A172 (cell line): Measurements from ENCODE around the gene MAP3K7CL. TPM values are rescaled to one million over a fixed set of nuclear protein-coding genes. Genes with fewer than 3 reads are reported as not detected.

Experiments
- DNase-seq: peaks from one replicate; pipeline ENCODE4 v3.0.0-alpha.2; 2015; ENCODE audit warnings: low spot score
- total RNA-seq: library from RNA; depleted of rRNA; stranded (reverse); fragments of >200 nt; shearing (Covaris generic); gene quantifications from 2 replicates; pipeline ENCODE4 v1.2.3, GENCODE V29; 2014

Gene MAP3K7CL
- total RNA-seq, 1 experiment from 2014 or later, result 19.4 TPM

- no peak for DNase-seq
Measured at GRCh38 chr21:29133241-29133640, 2.8 kb downstream of the MAP3K7CL start.

- no peak for DNase-seq
Measured at GRCh38 chr21:29133796-29134195, 3.4 kb downstream of the MAP3K7CL start.

- DNase-seq, result no peak
Measured at GRCh38 chr21:29135481-29135880, 5.0 kb downstream of the MAP3K7CL start.

GRCh38 chr21:29136033-29136432 lies 5.6 kb downstream of the MAP3K7CL start:
- DNase-seq, result no peak

GRCh38 chr21:29144736-29145353 lies 14.4 kb downstream of the MAP3K7CL start:
- no peak for DNase-seq

- peak; percentile 97 for DNase-seq
Measured at GRCh38 chr21:29145354-29145782, 14.9 kb downstream of the MAP3K7CL start.

- DNase-seq, result no peak
Measured at GRCh38 chr21:29145852-29146453, 15.5 kb downstream of the MAP3K7CL start.

- no peak for DNase-seq
Measured at GRCh38 chr21:29146726-29147125, 16.3 kb downstream of the MAP3K7CL start.

GRCh38 chr21:29148530-29148929 lies 18.1 kb downstream of the MAP3K7CL start:
- DNase-seq, result no peak

GRCh38 chr21:29149808-29150425 lies 19.5 kb downstream of the MAP3K7CL start:
- no peak for DNase-seq

GRCh38 chr21:29151931-29152330 lies 21.5 kb downstream of the MAP3K7CL start:
- no peak for DNase-seq

GRCh38 chr21:29152916-29153315 lies 22.5 kb downstream of the MAP3K7CL start:
- DNase-seq, result no peak

- no peak for DNase-seq
Measured at GRCh38 chr21:29154270-29154669, 23.8 kb downstream of the MAP3K7CL start.

- peak; percentile 81 for DNase-seq
Measured at GRCh38 chr21:29155118-29155932, 24.9 kb downstream of the MAP3K7CL start.

- DNase-seq, result no peak
Measured at GRCh38 chr21:29155933-29156260, 25.5 kb downstream of the MAP3K7CL start.

- no peak for DNase-seq
Measured at GRCh38 chr21:29157080-29157479, 26.6 kb downstream of the MAP3K7CL start.

GRCh38 chr21:29159842-29160241 lies 29.4 kb downstream of the MAP3K7CL start:
- DNase-seq, result no peak

GRCh38 chr21:29162825-29163224 lies 32.4 kb downstream of the MAP3K7CL start:
- peak; percentile 86 for DNase-seq

- DNase-seq, result no peak
Measured at GRCh38 chr21:29163341-29164115, 33.1 kb downstream of the MAP3K7CL start.

GRCh38 chr21:29164323-29164942 lies 34.0 kb downstream of the MAP3K7CL start:
- peak; percentile 91 for DNase-seq

GRCh38 chr21:29166323-29166722 lies 35.9 kb downstream of the MAP3K7CL start:
- DNase-seq, result no peak
